Myocyte (in vitro differentiated cells): Measurements from ENCODE around the gene MDH2. TPM values are rescaled to one million over a fixed set of nuclear protein-coding genes. Genes with fewer than 3 reads are reported as not detected.
"Not testable (repeated sequence)": the region's sequence is repeated elsewhere in the genome, so short reads cannot be mapped to it uniquely, and the experiment has no call there.

Source experiments
- DNase-seq: peaks from one replicate; pipeline ENCODE4 v3.0.0-alpha.2; 2012; ENCODE audit warnings: low read depth
- polyA plus RNA-seq: library from polyadenylated mRNA; unstranded; fragments of >200 nt; gene quantifications from one replicate; pipeline ENCODE4 v1.2.1, GENCODE V29; 2012; ENCODE audit warnings: missing spikeins
- total RNA-seq: library from RNA; depleted of rRNA; stranded (reverse); fragments of >200 nt; gene quantifications from 2 replicates; pipeline ENCODE4 v1.2.3, GENCODE V29; 2014

The MDH2 gene
- total RNA-seq, result 116 and 130 TPM in 2 replicates
- 222 TPM for polyA plus RNA-seq

- DNase-seq, result peak; percentile 99
These were observed at the start of gene MDH2, which contains the start of gene STYXL1 for GRCh38 chr7:76047811-76048667. Gene MDH2, plus strand, starts transcription at chr7:76048106. Its CDS starts 55 bp downstream, at chr7:76048161. Gene STYXL1, minus strand, starts transcription at chr7:76048000. Its CDS starts 17,477 bp downstream, at chr7:76030523.

- no peak for DNase-seq
These were observed 47.3 kb upstream of the MDH2 start for GRCh38 chr7:76000566-76000965.

GRCh38 chr7:76002139-76002538 lies 45.8 kb upstream of the MDH2 start:
- DNase-seq, result no peak

- DNase-seq, result no peak
These were observed 45.1 kb upstream of the MDH2 start for GRCh38 chr7:76002822-76003221.

- no peak for DNase-seq
These were observed 44.6 kb upstream of the MDH2 start for GRCh38 chr7:76003351-76003750.

- not testable (repeated sequence) for DNase-seq
These were observed 42.9 kb upstream of the MDH2 start for GRCh38 chr7:76005004-76005403.

- no peak for DNase-seq
These were observed 39.7 kb upstream of the MDH2 start for GRCh38 chr7:76008156-76008687.

- peak; percentile 92 for DNase-seq
These were observed 38.0 kb upstream of the MDH2 start for GRCh38 chr7:76009672-76010600.

GRCh38 chr7:76011442-76011861 lies 36.5 kb upstream of the MDH2 start:
- peak; percentile 86 for DNase-seq

- no peak for DNase-seq
These were observed 31.5 kb upstream of the MDH2 start for GRCh38 chr7:76016191-76016947.

GRCh38 chr7:76018520-76018919 lies 29.4 kb upstream of the MDH2 start:
- DNase-seq, result not testable (repeated sequence)

- DNase-seq, result peak; percentile 86
These were observed 27.7 kb upstream of the MDH2 start for GRCh38 chr7:76020031-76020714.

- peak; percentile 84 for DNase-seq
These were observed 25.7 kb upstream of the MDH2 start for GRCh38 chr7:76022026-76022780.

- no peak for DNase-seq
These were observed 24.9 kb upstream of the MDH2 start for GRCh38 chr7:76023002-76023401.

GRCh38 chr7:76029682-76030081 lies 18.2 kb upstream of the MDH2 start:
- DNase-seq, result not testable (repeated sequence)

GRCh38 chr7:76031964-76032363 lies 15.9 kb upstream of the MDH2 start:
- DNase-seq, result no peak

GRCh38 chr7:76037310-76037709 lies 10.6 kb upstream of the MDH2 start:
- peak; percentile 79 for DNase-seq

GRCh38 chr7:76040126-76040525 lies 7.8 kb upstream of the MDH2 start:
- no peak for DNase-seq

GRCh38 chr7:76044375-76044865 lies 3.5 kb upstream of the MDH2 start:
- no peak for DNase-seq
